WTC11 (cell line): Measurements from ENCODE around the gene DFFB.

Source experiments
- FOXJ3 ChIP-seq: sonication (generic); formaldehyde crosslinking; IDR thresholded peaks from 2 replicates; pipeline ENCODE4 v1.9.0; 2021; ENCODE audit warnings: missing genetic modification reagents, mild to moderate bottlenecking, borderline replicate concordance
- FOXK1 ChIP-seq: sonication (generic); formaldehyde crosslinking; IDR thresholded peaks from 2 replicates; pipeline ENCODE4 v1.8.0; 2022; ENCODE audit warnings: mild to moderate bottlenecking, moderate library complexity, missing genetic modification reagents
- SMAD3 ChIP-seq: sonication (generic); formaldehyde crosslinking; IDR thresholded peaks from 2 replicates; pipeline ENCODE4 v1.8.0; 2022; ENCODE audit warnings: missing genetic modification reagents, mild to moderate bottlenecking, borderline replicate concordance
- ZNF121 ChIP-seq: sonication (generic); formaldehyde crosslinking; IDR thresholded peaks from 2 replicates; pipeline ENCODE4 v1.8.0; 2023; ENCODE audit warnings: missing genetic modification reagents
- TF ChIP-seq, protein P1 (sequence below): sonication (generic); formaldehyde crosslinking; IDR thresholded peaks from 2 replicates; pipeline ENCODE4 v1.8.1; 2023; ENCODE audit warnings: mild to moderate bottlenecking, missing genetic modification reagents
- TF ChIP-seq, protein P2 (sequence below): sonication (generic); formaldehyde crosslinking; IDR thresholded peaks from 2 replicates; pipeline ENCODE4 v1.8.0; 2022; ENCODE audit warnings: mild to moderate bottlenecking, missing genetic modification reagents
- TF ChIP-seq, protein P3 (sequence below): sonication (generic); formaldehyde crosslinking; IDR thresholded peaks from 2 replicates; pipeline ENCODE4 v1.8.1; 2023; ENCODE audit warnings: mild to moderate bottlenecking, missing genetic modification reagents, borderline replicate concordance
- TF ChIP-seq, protein P4 (sequence below): sonication (generic); formaldehyde crosslinking; conservative IDR thresholded peaks from 2 replicates; pipeline ENCODE4 v1.8.1; 2022; ENCODE audit warnings: mild to moderate bottlenecking, missing genetic modification reagents
- TF ChIP-seq, protein P5 (sequence below): fragments of 200-600 bp; IDR thresholded peaks from 2 replicates; pipeline ENCODE4 v1.8.0; 2022; ENCODE audit warnings: antibody characterized with exemption

DNA sequence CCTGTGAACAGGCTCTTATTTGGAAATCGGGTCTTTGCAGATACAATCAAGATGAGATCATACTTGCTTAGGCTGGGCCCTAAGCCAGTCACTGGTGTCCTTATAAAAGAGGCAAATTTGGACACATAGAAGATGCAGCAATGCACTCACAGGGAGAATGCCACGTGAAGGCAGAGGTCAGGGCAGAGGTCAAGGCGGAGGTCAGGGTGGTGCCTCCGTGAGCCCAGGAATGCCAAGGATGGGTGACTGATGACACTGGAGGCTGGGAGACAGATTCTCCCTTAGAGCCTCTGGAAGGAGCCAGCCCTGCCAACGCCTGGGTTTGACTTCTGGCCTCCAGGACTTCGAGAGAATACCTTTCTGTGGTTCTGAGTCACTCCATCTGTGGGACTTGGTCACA, 65.6 kb downstream of the DFFB start:
- no peak for TF ChIP-seq ZNF121 (CRISPR knock-in tag)
- TF ChIP-seq, protein P1, sequence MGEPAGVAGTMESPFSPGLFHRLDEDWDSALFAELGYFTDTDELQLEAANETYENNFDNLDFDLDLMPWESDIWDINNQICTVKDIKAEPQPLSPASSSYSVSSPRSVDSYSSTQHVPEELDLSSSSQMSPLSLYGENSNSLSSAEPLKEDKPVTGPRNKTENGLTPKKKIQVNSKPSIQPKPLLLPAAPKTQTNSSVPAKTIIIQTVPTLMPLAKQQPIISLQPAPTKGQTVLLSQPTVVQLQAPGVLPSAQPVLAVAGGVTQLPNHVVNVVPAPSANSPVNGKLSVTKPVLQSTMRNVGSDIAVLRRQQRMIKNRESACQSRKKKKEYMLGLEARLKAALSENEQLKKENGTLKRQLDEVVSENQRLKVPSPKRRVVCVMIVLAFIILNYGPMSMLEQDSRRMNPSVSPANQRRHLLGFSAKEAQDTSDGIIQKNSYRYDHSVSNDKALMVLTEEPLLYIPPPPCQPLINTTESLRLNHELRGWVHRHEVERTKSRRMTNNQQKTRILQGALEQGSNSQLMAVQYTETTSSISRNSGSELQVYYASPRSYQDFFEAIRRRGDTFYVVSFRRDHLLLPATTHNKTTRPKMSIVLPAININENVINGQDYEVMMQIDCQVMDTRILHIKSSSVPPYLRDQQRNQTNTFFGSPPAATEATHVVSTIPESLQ (CRISPR knock-in tag), result no peak
- TF ChIP-seq FOXK1 (CRISPR knock-in tag), result no peak
- TF ChIP-seq, protein P2, sequence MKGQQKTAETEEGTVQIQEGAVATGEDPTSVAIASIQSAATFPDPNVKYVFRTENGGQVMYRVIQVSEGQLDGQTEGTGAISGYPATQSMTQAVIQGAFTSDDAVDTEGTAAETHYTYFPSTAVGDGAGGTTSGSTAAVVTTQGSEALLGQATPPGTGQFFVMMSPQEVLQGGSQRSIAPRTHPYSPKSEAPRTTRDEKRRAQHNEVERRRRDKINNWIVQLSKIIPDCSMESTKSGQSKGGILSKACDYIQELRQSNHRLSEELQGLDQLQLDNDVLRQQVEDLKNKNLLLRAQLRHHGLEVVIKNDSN (CRISPR knock-in tag), result no peak
- TF ChIP-seq, protein P3, sequence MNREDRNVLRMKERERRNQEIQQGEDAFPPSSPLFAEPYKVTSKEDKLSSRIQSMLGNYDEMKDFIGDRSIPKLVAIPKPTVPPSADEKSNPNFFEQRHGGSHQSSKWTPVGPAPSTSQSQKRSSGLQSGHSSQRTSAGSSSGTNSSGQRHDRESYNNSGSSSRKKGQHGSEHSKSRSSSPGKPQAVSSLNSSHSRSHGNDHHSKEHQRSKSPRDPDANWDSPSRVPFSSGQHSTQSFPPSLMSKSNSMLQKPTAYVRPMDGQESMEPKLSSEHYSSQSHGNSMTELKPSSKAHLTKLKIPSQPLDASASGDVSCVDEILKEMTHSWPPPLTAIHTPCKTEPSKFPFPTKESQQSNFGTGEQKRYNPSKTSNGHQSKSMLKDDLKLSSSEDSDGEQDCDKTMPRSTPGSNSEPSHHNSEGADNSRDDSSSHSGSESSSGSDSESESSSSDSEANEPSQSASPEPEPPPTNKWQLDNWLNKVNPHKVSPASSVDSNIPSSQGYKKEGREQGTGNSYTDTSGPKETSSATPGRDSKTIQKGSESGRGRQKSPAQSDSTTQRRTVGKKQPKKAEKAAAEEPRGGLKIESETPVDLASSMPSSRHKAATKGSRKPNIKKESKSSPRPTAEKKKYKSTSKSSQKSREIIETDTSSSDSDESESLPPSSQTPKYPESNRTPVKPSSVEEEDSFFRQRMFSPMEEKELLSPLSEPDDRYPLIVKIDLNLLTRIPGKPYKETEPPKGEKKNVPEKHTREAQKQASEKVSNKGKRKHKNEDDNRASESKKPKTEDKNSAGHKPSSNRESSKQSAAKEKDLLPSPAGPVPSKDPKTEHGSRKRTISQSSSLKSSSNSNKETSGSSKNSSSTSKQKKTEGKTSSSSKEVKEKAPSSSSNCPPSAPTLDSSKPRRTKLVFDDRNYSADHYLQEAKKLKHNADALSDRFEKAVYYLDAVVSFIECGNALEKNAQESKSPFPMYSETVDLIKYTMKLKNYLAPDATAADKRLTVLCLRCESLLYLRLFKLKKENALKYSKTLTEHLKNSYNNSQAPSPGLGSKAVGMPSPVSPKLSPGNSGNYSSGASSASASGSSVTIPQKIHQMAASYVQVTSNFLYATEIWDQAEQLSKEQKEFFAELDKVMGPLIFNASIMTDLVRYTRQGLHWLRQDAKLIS (CRISPR knock-in tag), result no peak
- TF ChIP-seq, protein P4, sequence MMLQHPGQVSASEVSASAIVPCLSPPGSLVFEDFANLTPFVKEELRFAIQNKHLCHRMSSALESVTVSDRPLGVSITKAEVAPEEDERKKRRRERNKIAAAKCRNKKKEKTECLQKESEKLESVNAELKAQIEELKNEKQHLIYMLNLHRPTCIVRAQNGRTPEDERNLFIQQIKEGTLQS (CRISPR knock-in tag), result no peak
- TF ChIP-seq, protein P5, sequence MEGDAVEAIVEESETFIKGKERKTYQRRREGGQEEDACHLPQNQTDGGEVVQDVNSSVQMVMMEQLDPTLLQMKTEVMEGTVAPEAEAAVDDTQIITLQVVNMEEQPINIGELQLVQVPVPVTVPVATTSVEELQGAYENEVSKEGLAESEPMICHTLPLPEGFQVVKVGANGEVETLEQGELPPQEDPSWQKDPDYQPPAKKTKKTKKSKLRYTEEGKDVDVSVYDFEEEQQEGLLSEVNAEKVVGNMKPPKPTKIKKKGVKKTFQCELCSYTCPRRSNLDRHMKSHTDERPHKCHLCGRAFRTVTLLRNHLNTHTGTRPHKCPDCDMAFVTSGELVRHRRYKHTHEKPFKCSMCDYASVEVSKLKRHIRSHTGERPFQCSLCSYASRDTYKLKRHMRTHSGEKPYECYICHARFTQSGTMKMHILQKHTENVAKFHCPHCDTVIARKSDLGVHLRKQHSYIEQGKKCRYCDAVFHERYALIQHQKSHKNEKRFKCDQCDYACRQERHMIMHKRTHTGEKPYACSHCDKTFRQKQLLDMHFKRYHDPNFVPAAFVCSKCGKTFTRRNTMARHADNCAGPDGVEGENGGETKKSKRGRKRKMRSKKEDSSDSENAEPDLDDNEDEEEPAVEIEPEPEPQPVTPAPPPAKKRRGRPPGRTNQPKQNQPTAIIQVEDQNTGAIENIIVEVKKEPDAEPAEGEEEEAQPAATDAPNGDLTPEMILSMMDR, result no peak
- TF ChIP-seq FOXJ3 (CRISPR knock-in tag), result no peak
- TF ChIP-seq SMAD3 (CRISPR knock-in tag), result no peak
